ENCODE results near the gene ZFTA. TPM values are rescaled to one million over a fixed set of nuclear protein-coding genes. Genes with fewer than 3 reads are reported as not detected.
"Not testable (repeated sequence)": the region's sequence is repeated elsewhere in the genome, so short reads cannot be mapped to it uniquely, and the experiment has no call there.

ZFTA gene
- polyA plus RNA-seq, 4 donors = 48.6 to 51.1 (median 49.1) TPM

DNA sequence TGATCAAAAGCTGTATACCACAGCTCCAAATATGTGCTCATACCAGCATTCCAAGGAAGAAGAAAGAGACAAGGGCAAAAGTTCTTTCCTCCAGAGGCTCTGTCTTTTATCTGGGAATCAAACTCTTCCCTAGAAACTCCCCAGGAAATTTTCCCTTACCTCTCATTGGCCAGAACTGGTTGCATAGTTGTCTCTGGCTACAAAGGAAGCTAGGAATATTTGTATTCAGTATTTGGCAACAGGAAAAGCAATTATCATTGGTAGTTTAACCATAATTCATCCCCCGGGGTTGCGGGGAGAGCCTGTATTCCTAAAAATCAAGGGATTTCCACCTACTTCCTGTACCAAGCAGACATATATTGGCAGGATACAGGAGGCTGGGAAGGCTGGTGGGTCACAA, 10.5 kb upstream of the ZFTA start:
- DNase-seq (ENCODE audit: low read depth in 4 of 4, low spot score in 3 of 4) = no peak

GRCh38 chr11:63775191-63775590, 6.6 kb upstream of the ZFTA start:
- no peak for DNase-seq (ENCODE audit: low read depth in 4 of 4, low spot score in 3 of 4)

DNA sequence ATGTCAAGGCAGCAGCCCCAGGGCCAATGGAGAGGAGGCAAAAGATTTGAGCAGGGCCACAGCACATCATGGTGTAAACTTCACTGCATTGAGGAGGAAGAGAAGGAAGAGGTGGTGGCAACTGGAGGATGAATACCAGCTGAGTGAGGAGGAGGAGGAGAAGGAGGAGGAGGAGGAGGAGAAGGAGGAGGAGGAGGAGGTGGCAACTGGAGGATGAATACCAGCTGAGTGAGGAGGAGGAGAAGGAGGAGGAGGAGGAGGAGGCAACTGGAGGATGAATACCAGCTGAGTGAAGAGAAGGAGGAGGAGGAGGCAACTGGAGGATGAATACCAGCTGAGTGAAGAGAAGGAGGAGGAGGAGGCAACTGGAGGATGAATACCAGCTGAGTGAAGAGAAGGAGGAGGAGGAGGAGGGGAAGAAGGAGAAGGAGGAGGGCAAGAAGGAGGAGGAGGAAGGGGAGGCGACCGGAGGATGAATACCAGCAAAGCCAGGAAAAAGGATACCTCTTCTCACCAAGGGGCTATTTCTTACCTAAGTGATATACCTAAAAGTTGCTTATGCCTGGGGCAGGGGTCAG, 3.3 kb upstream of the ZFTA start:
- DNase-seq (ENCODE audit: low read depth in 4 of 4, low spot score in 3 of 4) = not testable (repeated sequence)

DNA sequence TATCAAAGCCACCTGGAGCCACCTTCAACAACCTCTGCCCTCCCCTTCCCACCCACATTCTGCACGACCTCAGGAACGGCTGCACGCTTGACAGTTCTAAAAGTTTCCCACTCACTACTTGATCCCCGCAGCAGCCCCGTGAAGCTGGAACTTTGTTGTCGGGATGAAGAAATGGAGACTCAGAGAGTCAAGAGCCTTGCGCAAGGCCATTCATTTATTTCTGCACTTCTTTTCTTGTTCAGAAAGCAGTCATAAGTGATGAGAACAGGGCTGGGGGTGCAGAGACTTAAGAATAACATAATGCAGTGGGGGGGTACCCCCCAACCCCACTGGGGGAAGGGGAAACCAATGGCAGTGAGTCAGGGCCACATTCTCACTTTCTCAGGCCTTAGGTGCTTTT, 2.2 kb upstream of the ZFTA start:
- DNase-seq (ENCODE audit: low read depth in 4 of 4, low spot score in 3 of 4) = no peak

GRCh38 chr11:63769714-63770455, 1.3 kb upstream of the ZFTA start:
- no peak for DNase-seq (ENCODE audit: low read depth in 4 of 4, low spot score in 3 of 4)

DNA sequence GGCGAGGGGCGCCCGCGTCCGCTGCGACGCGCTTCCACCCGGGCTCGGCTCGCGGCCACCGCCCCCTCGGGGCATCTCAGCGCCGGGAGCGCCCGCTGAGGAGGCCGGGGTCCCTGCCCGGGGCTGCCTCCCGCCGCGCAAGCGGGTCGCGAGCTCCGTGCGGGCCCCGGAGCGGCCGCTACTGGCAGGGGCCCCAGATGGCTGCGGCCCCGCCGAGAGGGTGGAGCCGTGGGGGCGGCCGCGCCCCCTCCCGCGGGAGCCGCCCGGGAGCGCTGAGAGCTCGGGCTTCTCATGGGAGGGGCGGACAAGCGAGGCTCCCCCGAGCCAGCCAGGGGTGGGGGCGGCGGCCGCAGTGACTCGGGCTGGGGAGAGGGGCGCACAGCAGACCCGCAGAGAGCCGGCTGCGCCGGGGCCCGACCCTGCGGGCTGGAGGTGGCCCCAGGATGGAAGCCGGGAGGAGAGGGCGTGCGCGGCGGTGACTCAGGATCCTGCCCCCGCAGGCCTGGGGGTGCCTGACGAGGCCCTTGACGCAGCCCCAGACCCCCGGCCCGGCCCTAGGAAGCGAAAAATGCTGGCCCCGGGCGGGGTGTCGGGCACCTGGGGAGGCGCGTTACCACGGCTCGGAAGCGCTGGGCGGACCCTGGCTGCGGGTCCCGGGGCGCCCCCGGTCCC, 603 bp upstream of the ZFTA start:
- no peak for DNase-seq (ENCODE audit: low read depth in 4 of 4, low spot score in 3 of 4)

- no peak for DNase-seq (ENCODE audit: low read depth in 4 of 4, low spot score in 3 of 4)
Observed at GRCh38 chr11:63767565-63768236, 874 bp downstream of the ZFTA start.

DNA sequence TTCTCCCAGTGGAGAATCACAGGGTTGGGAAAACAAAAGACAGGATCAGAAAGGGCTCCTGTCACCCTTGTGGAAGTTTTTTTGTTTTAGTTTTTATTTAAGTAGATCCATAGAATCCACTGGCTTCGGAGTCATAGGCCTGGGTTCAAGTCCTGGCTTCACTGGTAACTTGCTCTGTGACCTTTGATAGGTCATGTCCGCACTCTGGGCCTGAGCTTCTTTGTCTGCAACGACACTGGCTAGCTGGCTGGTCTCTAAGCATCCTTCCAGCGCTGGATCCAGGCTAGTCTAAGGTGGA, 1.4 kb downstream of the ZFTA start:
- DNase-seq (ENCODE audit: low read depth in 4 of 4, low spot score in 3 of 4) = no peak

GRCh38 chr11:63766531-63767235, 1.9 kb downstream of the ZFTA start:
- no peak for DNase-seq (ENCODE audit: low read depth in 4 of 4, low spot score in 3 of 4)

- no peak for DNase-seq (ENCODE audit: low read depth in 4 of 4, low spot score in 3 of 4)
Observed at GRCh38 chr11:63765688-63766241, 2.8 kb downstream of the ZFTA start.

DNA sequence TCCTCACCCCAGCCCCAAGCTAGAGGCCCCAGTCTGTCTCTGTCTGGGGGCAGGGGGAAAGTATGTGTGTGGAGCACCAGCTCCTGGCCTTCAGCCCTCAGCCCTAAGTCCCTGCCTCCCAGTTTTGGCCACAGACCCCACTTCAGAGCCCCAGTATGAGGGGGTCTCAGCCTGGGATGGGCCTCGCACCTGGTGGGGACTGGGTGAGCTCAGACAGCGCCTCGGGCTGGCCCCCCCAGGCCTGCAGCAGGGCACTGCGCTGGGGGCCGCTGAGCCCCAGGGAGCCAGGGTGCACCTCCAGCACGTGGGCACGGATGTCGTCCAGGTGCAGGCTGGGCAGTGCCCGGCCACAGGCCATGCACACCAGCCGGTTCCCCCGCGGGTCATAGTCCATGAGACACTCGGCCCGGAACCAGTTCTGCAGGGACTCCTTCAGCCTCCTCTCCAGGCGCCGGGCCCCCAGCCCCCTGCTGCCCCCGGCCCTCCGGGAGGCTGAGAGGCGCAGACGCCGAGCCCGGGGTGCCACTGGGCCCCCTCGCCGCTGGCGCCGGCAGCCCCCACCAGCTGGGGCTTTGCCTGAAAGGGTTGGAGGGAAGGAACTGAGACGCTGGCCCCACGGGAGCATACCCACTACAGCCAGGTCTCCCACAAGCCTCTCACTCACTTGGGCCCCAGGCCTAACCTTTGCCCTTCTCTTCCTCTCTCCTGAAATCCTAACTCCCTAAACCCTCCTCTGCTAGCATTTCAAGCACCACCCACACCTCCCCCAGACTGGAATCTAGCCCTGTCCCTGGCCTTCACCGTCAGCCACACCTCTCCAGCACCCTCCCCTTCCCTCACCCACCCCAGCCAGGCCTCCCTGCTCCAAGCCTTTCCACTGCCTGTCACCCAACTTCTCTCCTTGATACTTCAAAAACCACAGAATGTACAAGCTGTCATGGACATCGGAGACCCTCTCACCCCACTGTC, 3.6 kb downstream of the ZFTA start:
- no peak for DNase-seq (ENCODE audit: low read depth in 4 of 4, low spot score in 3 of 4)

DNA sequence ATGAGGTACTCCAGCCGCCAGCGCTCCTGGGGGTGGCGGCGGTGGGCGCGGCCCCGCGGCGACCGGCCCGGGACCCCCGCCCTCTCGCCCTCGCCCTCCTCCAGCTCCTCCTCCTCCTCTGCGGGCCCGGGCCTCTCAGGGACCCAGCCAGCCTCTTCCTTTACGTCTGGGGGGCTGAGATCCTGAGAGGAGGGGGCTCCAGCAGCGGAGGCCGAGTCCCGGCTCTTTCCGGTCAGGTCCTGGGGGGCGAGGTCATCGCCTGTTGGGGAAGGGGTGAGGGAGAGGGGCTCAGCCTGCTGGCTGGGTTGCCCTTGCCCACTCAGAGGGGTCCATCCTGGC, 4.3 kb downstream of the ZFTA start:
- DNase-seq (ENCODE audit: low read depth in 4 of 4, low spot score in 3 of 4) = no peak

DNA sequence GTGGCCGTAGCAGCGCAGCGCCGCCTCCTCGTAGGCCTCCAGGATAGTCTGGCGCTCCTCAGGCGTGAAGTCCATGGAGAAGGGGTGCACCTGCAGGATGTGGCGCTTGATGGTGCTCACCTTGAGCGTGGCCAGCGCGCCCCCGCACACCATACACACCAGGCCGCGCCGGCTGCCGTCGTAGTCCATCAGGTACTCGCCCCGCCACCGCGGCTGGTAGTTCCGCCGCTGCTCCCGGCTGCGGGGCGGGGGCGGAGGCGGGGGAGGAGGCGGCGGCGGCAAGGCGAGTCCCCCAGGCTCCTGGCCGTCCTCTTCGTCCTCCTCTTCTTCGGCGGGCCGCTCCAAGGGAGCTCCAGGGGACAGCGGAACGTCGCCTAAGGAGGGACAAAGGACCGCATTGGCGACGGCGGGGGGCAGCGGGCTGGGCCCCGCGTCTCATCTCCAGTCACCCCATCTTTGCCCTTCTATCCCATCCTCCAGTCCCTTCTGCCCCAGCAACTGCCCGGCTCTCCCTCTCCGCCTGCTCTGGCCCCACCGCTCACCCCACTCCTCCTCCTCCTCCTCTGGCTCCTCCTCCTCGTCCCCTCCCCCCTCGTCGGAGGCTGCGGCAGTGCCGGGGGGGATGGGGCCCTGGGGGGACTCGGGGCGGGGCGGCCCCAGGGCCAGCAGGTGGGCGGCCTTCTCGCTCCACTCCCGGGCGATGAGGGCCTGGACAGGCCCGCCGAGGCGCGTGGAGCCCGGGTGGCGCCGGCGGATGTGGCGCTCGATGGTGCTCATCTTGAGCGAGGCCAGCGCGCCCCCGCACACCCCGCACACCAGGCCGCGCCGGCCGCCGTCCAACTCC, 4.9 kb downstream of the ZFTA start:
- no peak for DNase-seq (ENCODE audit: low read depth in 4 of 4, low spot score in 3 of 4)

- no peak for DNase-seq (ENCODE audit: low read depth in 4 of 4, low spot score in 3 of 4)
Observed at GRCh38 chr11:63762654-63763495, 5.7 kb downstream of the ZFTA start.

DNA sequence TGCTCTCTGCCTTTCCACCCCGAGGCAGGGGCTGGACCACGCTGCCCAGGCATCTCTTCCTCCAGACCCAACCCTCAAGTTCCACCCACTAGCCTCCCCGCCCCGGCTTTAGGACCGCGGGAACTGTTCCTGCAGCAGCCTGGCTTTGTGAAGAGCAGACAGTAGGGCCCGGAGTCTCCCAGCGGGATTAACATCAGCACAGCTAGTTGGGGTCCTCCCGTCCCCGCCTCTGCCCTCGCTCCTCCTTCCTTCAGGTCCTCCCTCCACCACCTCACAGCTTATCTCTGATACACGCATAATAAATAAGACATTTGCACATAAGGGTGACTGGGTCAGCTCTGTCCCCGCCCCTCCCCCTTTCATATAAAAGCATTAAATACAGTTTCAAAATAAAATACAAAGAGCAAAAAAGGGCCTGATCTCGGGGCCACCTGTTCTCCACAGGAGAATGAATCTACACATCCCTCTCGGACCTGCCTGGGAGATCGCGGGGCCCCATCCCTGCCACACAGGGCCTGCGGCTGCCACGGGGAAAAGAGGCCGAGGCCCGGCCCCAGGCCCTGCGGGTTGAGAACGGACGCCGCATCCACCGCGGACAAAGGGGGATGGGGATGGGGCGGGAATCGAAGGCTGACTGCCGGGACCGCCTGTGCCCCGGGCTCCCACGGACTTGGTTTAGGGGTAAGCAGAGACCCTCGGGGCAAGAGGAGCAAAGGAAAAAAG, 6.5 kb downstream of the ZFTA start:
- DNase-seq (ENCODE audit: low read depth in 4 of 4, low spot score in 3 of 4) = no peak

GRCh38 chr11:63761188-63761587, 7.4 kb downstream of the ZFTA start:
- DNase-seq (ENCODE audit: low read depth in 4 of 4, low spot score in 3 of 4) = no peak

DNA sequence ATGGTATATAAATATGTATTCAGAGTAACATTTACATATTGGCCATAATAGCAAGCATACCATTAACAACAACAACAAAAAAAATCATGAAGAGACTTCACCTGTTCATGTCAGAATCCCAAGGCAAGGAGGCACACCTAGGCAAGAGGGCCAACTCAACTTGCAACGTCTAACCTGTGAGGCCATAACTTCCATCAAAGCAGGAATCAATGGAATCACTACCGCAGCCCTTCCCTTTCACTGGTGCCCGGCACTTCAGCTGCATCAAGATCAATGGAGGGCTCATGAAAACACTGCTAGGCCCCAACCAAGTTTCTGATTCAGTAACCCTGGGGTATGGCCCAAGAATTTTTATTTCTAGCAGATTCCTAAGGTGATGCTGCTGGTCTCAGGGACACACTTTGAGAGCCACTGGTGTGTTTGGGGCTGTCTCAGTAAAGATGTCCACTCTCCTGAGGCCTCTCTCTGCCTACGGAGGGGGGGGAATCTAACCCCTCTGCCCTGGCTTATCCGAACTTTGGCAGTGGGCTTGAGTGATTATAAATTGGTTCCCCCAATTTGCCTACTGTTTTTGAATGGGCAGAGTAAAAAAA, 8.0 kb downstream of the ZFTA start:
- no peak for DNase-seq (ENCODE audit: low read depth in 4 of 4, low spot score in 3 of 4)
